ENCODE measurements around the gene ROCK2. TPM values are rescaled to one million over a fixed set of nuclear protein-coding genes. Genes with fewer than 3 reads are reported as not detected.

Gene ROCK2
- total and polyA plus RNA-seq, 2 of the 13 experiments (the other 11 are each of a cell fraction or from before 2014, with no cell fraction given), result 38.1 to 119 TPM

DNA sequence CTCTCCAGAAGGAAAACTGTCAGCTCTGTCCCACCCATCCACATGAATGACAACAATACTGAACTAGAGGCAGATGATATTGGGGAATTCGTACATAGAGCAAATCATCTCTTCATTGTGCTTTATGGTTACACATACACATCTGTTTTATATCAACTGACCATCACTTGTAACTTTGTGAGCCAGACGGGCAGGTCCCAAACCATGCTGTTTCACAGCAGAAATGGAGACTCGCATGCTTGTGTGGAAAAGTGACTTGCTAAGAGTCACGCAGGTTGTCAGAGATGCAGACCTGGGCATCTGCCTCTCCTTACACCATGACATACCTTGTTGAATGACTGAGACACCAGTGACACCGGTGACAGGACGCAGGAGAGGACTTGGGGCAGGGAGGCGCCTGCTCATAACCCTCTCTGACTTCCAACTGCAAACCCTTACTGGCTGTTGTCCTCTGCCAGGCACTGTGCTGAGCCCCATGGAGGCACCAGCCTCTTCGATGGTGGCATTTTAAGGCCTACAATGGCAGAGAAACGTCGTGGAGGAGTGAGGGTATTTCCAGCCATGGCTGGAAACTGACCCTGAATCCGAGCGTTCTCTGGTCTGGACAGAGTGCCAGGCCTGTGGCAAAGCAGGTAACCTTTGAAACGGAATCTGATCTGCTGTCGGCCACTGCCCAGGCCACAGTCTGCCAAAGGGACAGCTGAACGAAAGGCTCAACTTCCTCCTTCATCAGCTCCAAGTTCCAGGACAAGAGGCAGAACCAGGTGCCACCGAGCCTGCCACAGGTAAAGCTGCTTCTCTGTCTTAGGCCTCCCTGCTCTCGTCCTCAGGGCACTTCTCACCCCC lies 26.9 kb upstream of the ROCK2 start (continued):
- TF ChIP-seq, protein P1, sequence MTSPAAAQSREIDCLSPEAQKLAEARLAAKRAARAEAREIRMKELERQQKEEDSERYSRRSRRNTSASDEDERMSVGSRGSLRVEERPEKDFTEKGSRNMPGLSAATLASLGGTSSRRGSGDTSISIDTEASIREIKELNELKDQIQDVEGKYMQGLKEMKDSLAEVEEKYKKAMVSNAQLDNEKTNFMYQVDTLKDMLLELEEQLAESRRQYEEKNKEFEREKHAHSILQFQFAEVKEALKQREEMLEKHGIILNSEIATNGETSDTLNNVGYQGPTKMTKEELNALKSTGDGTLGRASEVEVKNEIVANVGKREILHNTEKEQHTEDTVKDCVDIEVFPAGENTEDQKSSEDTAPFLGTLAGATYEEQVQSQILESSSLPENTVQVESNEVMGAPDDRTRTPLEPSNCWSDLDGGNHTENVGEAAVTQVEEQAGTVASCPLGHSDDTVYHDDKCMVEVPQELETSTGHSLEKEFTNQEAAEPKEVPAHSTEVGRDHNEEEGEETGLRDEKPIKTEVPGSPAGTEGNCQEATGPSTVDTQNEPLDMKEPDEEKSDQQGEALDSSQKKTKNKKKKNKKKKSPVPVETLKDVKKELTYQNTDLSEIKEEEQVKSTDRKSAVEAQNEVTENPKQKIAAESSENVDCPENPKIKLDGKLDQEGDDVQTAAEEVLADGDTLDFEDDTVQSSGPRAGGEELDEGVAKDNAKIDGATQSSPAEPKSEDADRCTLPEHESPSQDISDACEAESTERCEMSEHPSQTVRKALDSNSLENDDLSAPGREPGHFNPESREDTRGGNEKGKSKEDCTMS (CRISPR knock-in tag; conservative IDR thresholded peaks at IDR 0.05), result no peak
- TF ChIP-seq FOXJ3 (CRISPR knock-in tag; IDR thresholded peaks at IDR 0.05; ENCODE audit: borderline replicate concordance) (no peak), KLF9 (CRISPR knock-in tag; IDR thresholded peaks at IDR 0.05; ENCODE audit: low read depth) (no peak), ZNF468 (CRISPR knock-in tag; IDR thresholded peaks at IDR 0.05) (no peak), SMARCE1 (IDR thresholded peaks at IDR 0.05; ENCODE audit: borderline replicate concordance) (no peak), ZMYM2 (CRISPR knock-in tag; IDR thresholded peaks at IDR 0.05) (no peak), ZNF558 (CRISPR knock-in tag; IDR thresholded peaks at IDR 0.05; ENCODE audit: borderline replicate concordance) (no peak), ZNF83 (CRISPR knock-in tag; IDR thresholded peaks at IDR 0.05; ENCODE audit: borderline replicate concordance) (no peak), ZNF33B (CRISPR knock-in tag; IDR thresholded peaks at IDR 0.05) (0 out of 2 replicates have a peak, but pooled peaks have one; percentile 0), ZNF7 (CRISPR knock-in tag; IDR thresholded peaks at IDR 0.05) (no peak), BRD4 (CRISPR knock-in tag; IDR thresholded peaks at IDR 0.05) (no peak), ZSCAN21 (CRISPR knock-in tag; IDR thresholded peaks at IDR 0.05; ENCODE audit: borderline replicate concordance) (no peak), FOXP1 (IDR thresholded peaks at IDR 0.05) (no peak), FOXP1 (CRISPR knock-in tag; IDR thresholded peaks at IDR 0.05) (no peak), DMAP1 (CRISPR knock-in tag; IDR thresholded peaks at IDR 0.05) (no peak), CHD4 (IDR thresholded peaks at IDR 0.05; ENCODE audit: borderline replicate concordance, low read length) (no peak; the same call in none of the 2 replicates)
- TF ChIP-seq, protein P2, sequence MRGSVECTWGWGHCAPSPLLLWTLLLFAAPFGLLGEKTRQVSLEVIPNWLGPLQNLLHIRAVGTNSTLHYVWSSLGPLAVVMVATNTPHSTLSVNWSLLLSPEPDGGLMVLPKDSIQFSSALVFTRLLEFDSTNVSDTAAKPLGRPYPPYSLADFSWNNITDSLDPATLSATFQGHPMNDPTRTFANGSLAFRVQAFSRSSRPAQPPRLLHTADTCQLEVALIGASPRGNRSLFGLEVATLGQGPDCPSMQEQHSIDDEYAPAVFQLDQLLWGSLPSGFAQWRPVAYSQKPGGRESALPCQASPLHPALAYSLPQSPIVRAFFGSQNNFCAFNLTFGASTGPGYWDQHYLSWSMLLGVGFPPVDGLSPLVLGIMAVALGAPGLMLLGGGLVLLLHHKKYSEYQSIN (CRISPR knock-in tag; IDR thresholded peaks at IDR 0.05; ENCODE audit: borderline replicate concordance), result no peak
- TF ChIP-seq, protein P3, sequence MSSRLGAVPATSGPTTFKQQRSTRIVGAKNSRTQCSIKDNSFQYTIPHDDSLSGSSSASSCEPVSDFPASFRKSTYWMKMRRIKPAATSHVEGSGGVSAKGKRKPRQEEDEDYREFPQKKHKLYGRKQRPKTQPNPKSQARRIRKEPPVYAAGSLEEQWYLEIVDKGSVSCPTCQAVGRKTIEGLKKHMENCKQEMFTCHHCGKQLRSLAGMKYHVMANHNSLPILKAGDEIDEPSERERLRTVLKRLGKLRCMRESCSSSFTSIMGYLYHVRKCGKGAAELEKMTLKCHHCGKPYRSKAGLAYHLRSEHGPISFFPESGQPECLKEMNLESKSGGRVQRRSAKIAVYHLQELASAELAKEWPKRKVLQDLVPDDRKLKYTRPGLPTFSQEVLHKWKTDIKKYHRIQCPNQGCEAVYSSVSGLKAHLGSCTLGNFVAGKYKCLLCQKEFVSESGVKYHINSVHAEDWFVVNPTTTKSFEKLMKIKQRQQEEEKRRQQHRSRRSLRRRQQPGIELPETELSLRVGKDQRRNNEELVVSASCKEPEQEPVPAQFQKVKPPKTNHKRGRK (CRISPR knock-in tag; IDR thresholded peaks at IDR 0.05), result no peak

All from HepG2 (cell line).